Panc1 (cell line): ENCODE measurements around the gene OR2M5. TPM values are rescaled to one million over a fixed set of nuclear protein-coding genes. Genes with fewer than 3 reads are reported as not detected.

Experiments
- ATAC-seq: fragments of 200-7000 bp; cut with Tn5 transposase; 2 replicates; pipeline ENCODE4 v1.9.1; 2020; ENCODE audit warnings: mild to moderate bottlenecking, moderate library complexity
- BruUV-seq: library from RNA; stranded (reverse); fragments of 400-500 nt; replicated peaks from 2 replicates; lab custom pipeline; 2021; lab: Mats Ljungman, UMichigan
- CTCF ChIA-PET: fragments of 300-600 bp; sonication (Branson Sonifier 250); formaldehyde crosslinking; loops from one replicate; lab custom pipeline; 2022; ENCODE audit warnings: antibody characterized with exemption; lab: Charles Lee
- POLR2A ChIA-PET: fragments of 300-600 bp; sonication (Branson Sonifier 250); formaldehyde crosslinking; loops from one replicate; lab custom pipeline; 2022; ENCODE audit warnings: antibody characterized with exemption; lab: Charles Lee
- DNase-seq: peaks from one replicate; pipeline ENCODE4 v3.0.0-alpha.2; 2010; ENCODE audit warnings: low read depth, low spot score
- H3K27ac ChIP-seq: 2 replicates; pipeline ENCODE4 v1.5.1; 2011; ENCODE audit warnings: mild to moderate bottlenecking, low read length, inconsistent platforms
- H3K27me3 ChIP-seq: fragments of 200-500 bp; sonication (Bioruptor generic); 2 replicates; pipeline ENCODE4 v1.6.0; 2014; ENCODE audit warnings: low read length, inconsistent platforms; ENCODE audit not compliant: control insufficient read depth, insufficient read depth
- H3K36me3 ChIP-seq: fragments of 200-500 bp; sonication (Bioruptor generic); 2 replicates; pipeline ENCODE4 v1.5.1; 2014; ENCODE audit warnings: inconsistent platforms, mild to moderate bottlenecking, low read length, moderate library complexity; ENCODE audit not compliant: control insufficient read depth, insufficient read depth
- H3K4me1 ChIP-seq: 2 replicates; pipeline ENCODE4 v1.5.1; 2011; ENCODE audit warnings: inconsistent platforms, mild to moderate bottlenecking, low read length, moderate library complexity; ENCODE audit not compliant: control insufficient read depth, insufficient read depth
- H3K4me3 ChIP-seq, 2 experiments: 2 replicates each; pipeline ENCODE4 v1.5.1; 2011 to 2012; ENCODE audit warnings: low read depth in 2 of 2, low read length in 2 of 2, mild to moderate bottlenecking in 2 of 2, inconsistent platforms in 1 of 2, moderate library complexity in 1 of 2
- H3K9me3 ChIP-seq: fragments of 200-500 bp; sonication (Bioruptor generic); 2 replicates; pipeline ENCODE4 v1.5.1; 2014; ENCODE audit warnings: low read depth, mild to moderate bottlenecking, inconsistent platforms, low read length, moderate library complexity; ENCODE audit not compliant: control insufficient read depth, insufficient read depth
- CTCF ChIP-seq: fragments of 450-650 bp; IDR thresholded peaks from 2 replicates; pipeline ENCODE4 v1.5.1; 2017; ENCODE audit warnings: mild to moderate bottlenecking
- POLR2AphosphoS5 ChIP-seq: IDR thresholded peaks from 2 replicates; pipeline ENCODE4 v1.6.1; 2012; ENCODE audit warnings: mild to moderate bottlenecking, low read depth, low read length, moderate library complexity
- REST ChIP-seq, 2 experiments: IDR thresholded peaks; 2 replicates each; pipeline ENCODE4 v1.6.1; 2011 to 2012; ENCODE audit warnings: low read depth in 2 of 2, control low read depth in 1 of 2, low read length in 1 of 2, mild to moderate bottlenecking in 1 of 2, moderate library complexity in 1 of 2; ENCODE audit not compliant: insufficient read depth in 1 of 2
- SIN3A ChIP-seq: IDR thresholded peaks from 2 replicates; pipeline ENCODE4 v1.6.1; 2012; ENCODE audit warnings: low read depth, mild to moderate bottlenecking, low read length, moderate library complexity, borderline replicate concordance; ENCODE audit not compliant: insufficient read depth
- TCF7L2 ChIP-seq: IDR thresholded peaks from 2 replicates; pipeline ENCODE4 v1.6.1; 2011; ENCODE audit warnings: mild to moderate bottlenecking, low read depth, low read length, inconsistent platforms
- in situ Hi-C: cut with HindIII; loops from 2 replicates; pipeline ENCODE4 v1.10.0; 2016; ENCODE audit warnings: low sequenced_read_pairs, low pct_unique_long_range_greater_than_20kb
- intact Hi-C: fragments of 100-400 bp; cut with micrococcal nuclease; formaldehyde crosslinking; loops from one replicate; pipeline ENCODE4 v1.10.0; 2022; ENCODE audit not compliant: unreplicated experiment
- total RNA-seq: library from RNA; stranded (reverse); gene quantifications from one replicate; pipeline ENCODE4 v1.2.1, GENCODE V29; 2021; ENCODE audit not compliant: unreplicated experiment

Gene OR2M5
- total RNA-seq, 1 experiment from 2014 or later, result not detected

GRCh38 chr1:248114890-248115289, 30.1 kb upstream of the OR2M5 start:
- Histone ChIP-seq H3K27me3 (no peaks in the 10 kb centered on the region), H3K4me3 (no peak overlapping the region), H3K9me3 (0 out of 2 replicates have a peak, but pooled peaks cover 5% of the 10 kb centered on the region), H3K4me1 (no peaks in the 10 kb centered on the region), H3K27ac (no peak overlapping the region), H3K36me3 (no peaks in the 10 kb centered on the region)
- no TSS peak for BruUV-seq
- no peak for TF ChIP-seq REST (IDR thresholded peaks at IDR 0.05; ENCODE audit: insufficient read depth in 1 of 2, low read depth in 2 of 2, low read length in 1 of 2)
- TF ChIP-seq SIN3A, result no peak
- TF ChIP-seq TCF7L2, result no peak
- TF ChIP-seq CTCF, result no peak
- no peak for TF ChIP-seq POLR2AphosphoS5
- CTCF ChIA-PET, result no interaction called here
- in situ Hi-C loops, result no loop called here
- intact Hi-C loops, result no loop called here
- DNase-seq, result no peak
- POLR2A ChIA-PET, result no interaction called here
- ATAC-seq, result no peak

GRCh38 chr1:248127653-248128052, 17.3 kb upstream of the OR2M5 start:
- intact Hi-C loops, result no loop called here
- H3K27me3 ChIP-seq, result no peaks in the 10 kb centered on the region
- no peak for TF ChIP-seq CTCF
- no peak for TF ChIP-seq REST (IDR thresholded peaks at IDR 0.05; ENCODE audit: insufficient read depth in 1 of 2, low read depth in 2 of 2, low read length in 1 of 2)
- TF ChIP-seq TCF7L2, result no peak
- TF ChIP-seq SIN3A, result no peak
- TF ChIP-seq POLR2AphosphoS5, result no peak
- ATAC-seq, result no peak
- no peaks in the 10 kb centered on the region; the same call in 1 of the 2 replicates for H3K9me3 ChIP-seq
- in situ Hi-C loops, result no loop called here
- POLR2A ChIA-PET, result no interaction called here
- no peak for DNase-seq
- no peaks in the 10 kb centered on the region for H3K36me3 ChIP-seq
- H3K4me3 ChIP-seq, result no peak overlapping the region
- BruUV-seq, result no TSS peak
- H3K4me1 ChIP-seq, result no peaks in the 10 kb centered on the region
- no peak overlapping the region for H3K27ac ChIP-seq
- CTCF ChIA-PET, result no interaction called here
